ENCODE results near the gene PKD1L1. TPM values are rescaled to one million over a fixed set of nuclear protein-coding genes. Genes with fewer than 3 reads are reported as not detected.

Gene PKD1L1
- polyA plus RNA-seq, 1 of the 3 experiments (the other 2 are of a cell fraction) = 0.10 TPM

GRCh38 chr7:47893721-47894365 is 54.4 kb downstream of the PKD1L1 start:
- no peak overlapping the region for H3K9ac ChIP-seq
- no peaks in the 10 kb centered on the region for H3K36me3 ChIP-seq (replicated peaks in 1 of 2; ENCODE audit: control insufficient read depth in 1 of 2, insufficient read depth in 2 of 2, low read length in 1 of 2)
- no peak overlapping the region for H2AFZ ChIP-seq (ENCODE audit: low read depth)
- no peaks in the 10 kb centered on the region for H3K9me2 ChIP-seq
- no peaks in the 10 kb centered on the region for H3K4me1 ChIP-seq (ENCODE audit: control insufficient read depth in 1 of 2, insufficient read depth in 2 of 2, low read depth in 1 of 2, low read length in 1 of 2)
- TF ChIP-seq ELF1 (IDR thresholded peaks at IDR 0.05) = no peak
- TF ChIP-seq, protein P1, sequence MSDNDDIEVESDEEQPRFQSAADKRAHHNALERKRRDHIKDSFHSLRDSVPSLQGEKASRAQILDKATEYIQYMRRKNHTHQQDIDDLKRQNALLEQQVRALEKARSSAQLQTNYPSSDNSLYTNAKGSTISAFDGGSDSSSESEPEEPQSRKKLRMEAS (IDR thresholded peaks at IDR 0.05; ENCODE audit: low read depth) = no peak
- TF ChIP-seq, protein P2, sequence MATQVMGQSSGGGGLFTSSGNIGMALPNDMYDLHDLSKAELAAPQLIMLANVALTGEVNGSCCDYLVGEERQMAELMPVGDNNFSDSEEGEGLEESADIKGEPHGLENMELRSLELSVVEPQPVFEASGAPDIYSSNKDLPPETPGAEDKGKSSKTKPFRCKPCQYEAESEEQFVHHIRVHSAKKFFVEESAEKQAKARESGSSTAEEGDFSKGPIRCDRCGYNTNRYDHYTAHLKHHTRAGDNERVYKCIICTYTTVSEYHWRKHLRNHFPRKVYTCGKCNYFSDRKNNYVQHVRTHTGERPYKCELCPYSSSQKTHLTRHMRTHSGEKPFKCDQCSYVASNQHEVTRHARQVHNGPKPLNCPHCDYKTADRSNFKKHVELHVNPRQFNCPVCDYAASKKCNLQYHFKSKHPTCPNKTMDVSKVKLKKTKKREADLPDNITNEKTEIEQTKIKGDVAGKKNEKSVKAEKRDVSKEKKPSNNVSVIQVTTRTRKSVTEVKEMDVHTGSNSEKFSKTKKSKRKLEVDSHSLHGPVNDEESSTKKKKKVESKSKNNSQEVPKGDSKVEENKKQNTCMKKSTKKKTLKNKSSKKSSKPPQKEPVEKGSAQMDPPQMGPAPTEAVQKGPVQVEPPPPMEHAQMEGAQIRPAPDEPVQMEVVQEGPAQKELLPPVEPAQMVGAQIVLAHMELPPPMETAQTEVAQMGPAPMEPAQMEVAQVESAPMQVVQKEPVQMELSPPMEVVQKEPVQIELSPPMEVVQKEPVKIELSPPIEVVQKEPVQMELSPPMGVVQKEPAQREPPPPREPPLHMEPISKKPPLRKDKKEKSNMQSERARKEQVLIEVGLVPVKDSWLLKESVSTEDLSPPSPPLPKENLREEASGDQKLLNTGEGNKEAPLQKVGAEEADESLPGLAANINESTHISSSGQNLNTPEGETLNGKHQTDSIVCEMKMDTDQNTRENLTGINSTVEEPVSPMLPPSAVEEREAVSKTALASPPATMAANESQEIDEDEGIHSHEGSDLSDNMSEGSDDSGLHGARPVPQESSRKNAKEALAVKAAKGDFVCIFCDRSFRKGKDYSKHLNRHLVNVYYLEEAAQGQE (IDR thresholded peaks at IDR 0.05; ENCODE audit: low read depth, low read length) = no peak
- no peak for TF ChIP-seq IRF3 (IDR thresholded peaks at IDR 0.05; ENCODE audit: low read depth, low read length)
- TF ChIP-seq JUND (IDR thresholded peaks at IDR 0.05) = no peak
- no peak for TF ChIP-seq RXRA (IDR thresholded peaks at IDR 0.05; ENCODE audit: borderline replicate concordance, low read depth)
- TF ChIP-seq RCOR1 (IDR thresholded peaks at IDR 0.05; ENCODE audit: low read length) = no peak
- H4K20me1 ChIP-seq (ENCODE audit: insufficient read depth) = no peaks in the 10 kb centered on the region
- H3K4me2 ChIP-seq = no peak overlapping the region
- POLR2A ChIA-PET = no interaction called here
- peaks cover 21% of the 10 kb centered on the region; the same call in 1 of the 2 replicates for H3K27me3 ChIP-seq (ENCODE audit: insufficient read depth)
- no peak overlapping the region for H3K27ac ChIP-seq (ENCODE audit: low read depth in 2 of 2, low read length in 1 of 2)
- DNase-seq = no peak
- H3K9me3 ChIP-seq = no peaks in the 10 kb centered on the region
- CTCF ChIA-PET = interaction anchor here (1.5 kb wide), 1 partner anchor 51 kb away, joined by 4 read pairs; no protein-coding TSS in a partner anchor
- H3K79me2 ChIP-seq (ENCODE audit: insufficient read depth) = no peaks in the 10 kb centered on the region
- WGBS (ENCODE audit: low lambda C conversion rate) = 77% methylated on average over 15 of the region's 15 CpGs
- H3K4me3 ChIP-seq (ENCODE audit: low read depth in 2 of 2, low read length in 1 of 2) = no peak overlapping the region
- H3F3A ChIP-seq (replicated peaks; ENCODE audit: insufficient read depth) = no peaks in the 10 kb centered on the region

GRCh38 chr7:47893238-47893637 is 55.0 kb downstream of the PKD1L1 start:
- peak; percentile 45 for DNase-seq
- CTCF ChIA-PET = interaction anchor here (0.6 kb wide), 1 partner anchor 127 kb away, joined by 3 read pairs; no protein-coding TSS in a partner anchor
- H3K9me3 ChIP-seq = no peaks in the 10 kb centered on the region
- no peaks in the 10 kb centered on the region for H3K9me2 ChIP-seq
- POLR2A ChIA-PET = no interaction called here
- no peaks in the 10 kb centered on the region; a peak in 1 of 4 replicates for H3K4me1 ChIP-seq (ENCODE audit: control insufficient read depth in 1 of 2, insufficient read depth in 2 of 2, low read depth in 1 of 2, low read length in 1 of 2)
- no peak overlapping the region for H3K4me2 ChIP-seq
- H3K4me3 ChIP-seq (ENCODE audit: low read depth in 2 of 2, low read length in 1 of 2) = no peak overlapping the region
- WGBS (ENCODE audit: low lambda C conversion rate) = 84% methylated on average over 10 of the region's 10 CpGs
- H3K36me3 ChIP-seq (replicated peaks in 1 of 2; ENCODE audit: control insufficient read depth in 1 of 2, insufficient read depth in 2 of 2, low read length in 1 of 2) = no peaks in the 10 kb centered on the region
- H4K20me1 ChIP-seq (ENCODE audit: insufficient read depth) = no peaks in the 10 kb centered on the region
- peak; percentile 55 for TF ChIP-seq CTCF (IDR thresholded peaks at IDR 0.05)
- no peak for TF ChIP-seq JUND (IDR thresholded peaks at IDR 0.05)
- no peak for TF ChIP-seq EP300 (IDR thresholded peaks at IDR 0.05; ENCODE audit: borderline replicate concordance in 1 of 2, low read depth in 1 of 2, low read length in 1 of 2)
- H3K79me2 ChIP-seq (ENCODE audit: insufficient read depth) = no peaks in the 10 kb centered on the region
- no peak overlapping the region for H3K27ac ChIP-seq (ENCODE audit: low read depth in 2 of 2, low read length in 1 of 2)
- H3K9ac ChIP-seq = no peak overlapping the region
- no peak overlapping the region for H2AFZ ChIP-seq (ENCODE audit: low read depth)
- H3K27me3 ChIP-seq (ENCODE audit: insufficient read depth) = peaks cover 21% of the 10 kb centered on the region; the same call in 1 of the 2 replicates
- H3F3A ChIP-seq (replicated peaks; ENCODE audit: insufficient read depth) = no peaks in the 10 kb centered on the region

All from SK-N-SH (cell line).